IPS-NIHi7 (cell line): ENCODE measurements around the gene SLN.

Experiments
- DNase-seq: peaks from one replicate; pipeline ENCODE4 v3.0.0; 2012; ENCODE audit warnings: mixed read lengths; ENCODE audit errors: extremely low spot score

The SLN gene

DNA sequence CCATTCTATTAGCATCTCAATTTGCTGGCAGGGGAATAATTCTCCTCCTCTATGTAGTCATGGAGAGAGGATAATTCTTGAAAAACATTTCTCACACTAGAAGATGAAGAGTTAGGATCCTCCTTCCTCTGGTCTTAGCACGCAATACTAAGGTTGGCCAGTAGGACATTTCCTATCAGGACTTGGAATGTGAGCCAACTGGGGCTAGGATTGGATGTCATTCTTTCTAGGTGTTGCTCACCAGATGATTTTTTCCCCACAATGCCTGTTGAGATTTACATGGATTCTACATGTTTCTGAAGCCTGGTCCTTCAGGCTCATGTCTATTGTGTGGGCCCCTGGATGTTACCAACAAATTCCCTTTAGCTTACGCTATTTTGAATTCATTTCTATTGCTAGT, 28.0 kb downstream of the SLN start:
- peak; percentile 64 for DNase-seq

DNA sequence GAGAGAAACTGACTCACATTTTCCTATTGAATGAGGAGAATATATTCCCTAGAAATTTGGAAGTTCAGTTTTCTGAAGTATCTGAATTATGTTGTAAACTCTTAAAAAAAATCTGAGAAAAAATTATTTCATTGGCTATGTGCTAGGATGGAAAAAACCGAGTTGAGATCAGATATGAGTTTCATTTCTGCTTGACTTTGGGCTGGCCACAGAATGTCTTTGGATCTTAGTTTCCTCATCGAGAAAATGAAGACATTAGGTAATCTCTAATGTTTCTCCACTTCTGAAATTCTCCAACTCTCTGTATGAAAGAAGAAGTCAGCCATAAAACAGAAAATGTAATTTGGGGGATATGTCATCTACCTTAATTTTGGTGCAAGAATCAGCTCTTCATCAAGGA, 28.8 kb downstream of the SLN start:
- DNase-seq: no peak

DNA sequence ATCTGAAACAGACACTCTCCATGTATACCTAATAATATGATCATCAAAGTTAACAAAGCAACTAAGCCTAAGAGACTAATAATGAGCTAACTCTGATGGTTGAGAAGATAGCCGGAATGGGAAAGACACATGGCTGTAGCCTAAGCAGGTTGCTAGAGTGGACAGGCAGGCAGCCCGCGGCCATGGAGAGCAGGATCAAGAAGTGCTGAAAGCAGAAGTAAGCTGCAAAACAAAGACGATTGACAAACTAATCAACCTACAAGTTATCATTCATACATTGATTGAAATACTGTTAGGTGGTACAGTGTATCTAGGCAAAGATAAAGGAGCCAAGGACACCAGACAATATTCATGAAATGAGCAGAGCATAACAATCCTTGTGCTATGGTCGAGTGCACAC, 29.3 kb downstream of the SLN start:
- DNase-seq: no peak

DNA sequence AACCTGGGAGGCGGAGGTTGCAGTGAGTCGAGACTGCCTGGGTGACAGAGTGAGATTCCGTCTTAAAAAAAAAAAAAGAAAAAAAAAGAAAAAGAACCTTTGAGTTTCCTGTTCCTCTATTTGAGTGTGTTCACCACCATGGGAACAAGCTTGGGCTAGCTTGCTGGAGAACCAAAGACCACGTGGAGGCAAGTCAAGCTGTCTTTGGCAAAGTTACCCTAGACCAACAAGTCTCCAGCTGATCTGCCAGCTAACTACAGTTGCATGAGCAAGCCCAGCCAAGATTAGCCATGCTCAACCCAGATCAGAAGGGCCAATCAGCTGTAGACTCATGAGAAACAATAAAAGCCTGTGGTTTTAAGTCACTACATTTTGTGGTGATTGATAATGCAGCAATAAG, 29.7 kb downstream of the SLN start:
- DNase-seq: no peak

DNA sequence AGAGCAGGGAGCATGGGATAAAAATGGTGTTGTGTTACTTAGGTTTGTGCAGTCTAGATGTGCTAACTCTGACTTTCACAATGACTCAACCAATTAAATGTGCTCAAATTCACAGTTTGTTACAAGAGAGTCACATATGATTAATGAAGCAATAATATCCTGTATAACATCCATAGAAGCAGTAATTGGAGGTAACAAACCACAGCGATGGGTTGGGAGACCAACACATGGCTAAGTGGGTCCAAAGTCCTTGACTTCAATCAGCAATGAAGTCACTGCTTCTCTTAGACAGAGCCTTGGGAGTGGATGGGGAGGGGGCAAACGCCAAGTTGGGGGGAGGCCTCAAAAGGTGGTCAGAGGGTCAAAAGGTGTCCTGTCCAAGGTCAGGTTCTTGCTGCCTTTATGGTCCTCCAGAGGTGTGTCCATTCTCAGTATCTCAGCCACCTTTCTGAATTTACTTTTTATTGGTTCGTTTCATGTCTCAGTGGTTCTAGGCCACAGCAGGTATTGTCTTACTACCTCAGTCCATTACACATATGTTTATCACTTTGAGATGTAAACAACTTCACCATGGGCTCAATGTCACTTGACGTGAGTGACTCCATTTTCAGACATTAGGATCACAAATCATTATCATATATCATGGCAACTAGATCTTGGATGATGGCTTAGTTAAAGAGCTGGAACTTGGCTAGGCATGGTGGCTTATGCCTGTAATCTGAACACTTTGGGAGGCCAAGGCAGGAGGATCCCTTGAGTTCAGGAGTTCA, 32.4 kb downstream of the SLN start:
- DNase-seq: no peak

DNA sequence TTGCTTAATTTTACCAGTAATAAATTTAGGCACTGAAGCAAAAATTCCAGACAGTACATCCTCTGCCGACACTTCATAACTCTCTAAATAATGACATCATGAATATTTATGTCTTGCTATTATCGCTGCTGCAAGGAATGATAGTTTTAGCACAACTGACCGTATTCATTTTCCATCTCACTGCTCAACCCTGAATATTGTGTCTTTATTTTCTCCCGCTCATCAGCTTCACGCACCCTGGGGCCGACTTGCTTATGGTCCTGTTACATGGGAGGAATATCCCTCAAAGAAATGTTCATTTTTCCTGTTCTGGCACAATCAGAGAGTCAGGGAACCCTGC, 33.3 kb downstream of the SLN start:
- no peak for DNase-seq

DNA sequence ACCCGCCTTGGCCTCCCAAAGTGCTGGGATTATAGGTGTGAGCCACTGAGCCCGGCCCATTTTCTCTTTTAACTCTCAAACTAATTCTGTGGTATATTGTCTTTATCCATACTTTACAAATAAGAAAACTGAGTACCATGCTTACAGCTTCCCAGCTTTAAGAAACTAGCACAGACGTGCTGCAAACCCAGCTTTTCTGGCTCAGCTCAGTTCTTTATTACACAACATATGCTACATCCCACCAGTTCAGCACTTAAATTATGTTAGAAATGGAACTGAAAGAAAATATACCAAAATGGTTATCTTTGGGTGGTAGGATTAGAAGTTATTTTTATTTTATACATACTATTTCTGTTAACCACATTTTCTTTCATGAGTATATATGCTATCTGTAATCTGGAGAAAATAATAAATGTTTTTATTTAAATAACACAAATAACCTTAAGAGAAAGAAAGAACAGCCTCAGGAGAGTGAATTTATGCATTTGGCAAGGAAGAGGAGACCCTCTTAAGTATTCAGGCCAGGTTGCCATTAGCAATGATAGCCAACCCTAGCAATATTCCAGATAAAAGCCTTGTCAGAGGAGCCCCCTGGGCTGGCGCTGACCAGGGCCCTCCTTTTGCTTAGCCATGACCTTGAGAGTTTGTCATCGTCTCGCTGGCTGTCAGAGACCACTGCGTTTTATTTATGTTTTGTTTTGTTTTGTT, 33.8 kb downstream of the SLN start:
- no peak for DNase-seq

DNA sequence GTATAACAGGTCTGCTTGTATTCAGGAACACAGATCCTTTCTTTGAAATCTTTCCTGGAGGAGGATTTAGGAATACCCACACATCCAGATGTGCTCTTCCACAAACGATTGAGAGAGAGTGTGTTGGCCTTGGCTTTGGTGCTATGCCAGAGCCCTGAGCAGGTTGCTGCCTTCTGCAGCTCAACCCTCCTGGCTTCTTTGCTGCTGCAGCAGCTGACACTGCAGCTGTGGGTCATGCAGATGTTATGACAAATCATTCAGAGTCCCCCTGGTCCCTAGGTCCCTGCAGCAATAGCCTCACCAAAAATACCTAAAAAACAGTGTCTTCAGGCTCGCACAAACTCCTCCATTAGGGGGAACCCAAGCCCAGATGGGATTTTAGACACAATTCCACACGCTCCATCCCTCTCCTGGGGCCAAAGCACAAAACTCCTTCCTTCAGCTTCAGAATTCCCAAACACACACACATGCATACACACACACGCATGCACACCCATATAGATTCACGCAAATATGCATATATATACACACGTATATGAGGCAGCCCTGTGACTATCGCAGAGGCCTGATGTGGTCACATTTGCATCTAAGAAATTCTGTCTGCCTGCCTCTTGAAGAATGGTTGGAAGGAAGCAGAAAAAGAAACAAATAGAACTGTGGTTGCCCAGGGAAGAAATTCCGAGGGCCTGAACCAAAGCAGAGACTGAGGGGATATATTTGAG, 35.4 kb downstream of the SLN start:
- DNase-seq: peak; percentile 34

DNA sequence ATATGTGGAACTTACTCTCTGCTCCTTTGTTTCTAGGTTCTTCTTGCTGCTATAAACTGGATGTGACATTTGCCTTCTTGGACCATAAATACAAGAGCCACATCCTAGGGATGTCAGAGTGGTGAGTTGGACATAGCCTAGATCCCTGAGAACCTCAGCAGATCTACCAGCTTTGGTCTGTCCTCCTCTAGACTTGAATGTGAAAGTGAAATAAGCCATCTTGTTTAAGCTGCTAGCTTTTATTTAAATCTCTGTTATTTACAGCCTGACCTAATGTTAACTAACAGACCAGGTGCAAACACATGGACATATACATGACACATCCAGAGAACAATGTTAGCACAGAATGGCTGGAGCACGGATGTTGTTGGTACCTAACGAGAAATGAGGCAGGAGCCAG, 36.0 kb downstream of the SLN start:
- DNase-seq: no peak

DNA sequence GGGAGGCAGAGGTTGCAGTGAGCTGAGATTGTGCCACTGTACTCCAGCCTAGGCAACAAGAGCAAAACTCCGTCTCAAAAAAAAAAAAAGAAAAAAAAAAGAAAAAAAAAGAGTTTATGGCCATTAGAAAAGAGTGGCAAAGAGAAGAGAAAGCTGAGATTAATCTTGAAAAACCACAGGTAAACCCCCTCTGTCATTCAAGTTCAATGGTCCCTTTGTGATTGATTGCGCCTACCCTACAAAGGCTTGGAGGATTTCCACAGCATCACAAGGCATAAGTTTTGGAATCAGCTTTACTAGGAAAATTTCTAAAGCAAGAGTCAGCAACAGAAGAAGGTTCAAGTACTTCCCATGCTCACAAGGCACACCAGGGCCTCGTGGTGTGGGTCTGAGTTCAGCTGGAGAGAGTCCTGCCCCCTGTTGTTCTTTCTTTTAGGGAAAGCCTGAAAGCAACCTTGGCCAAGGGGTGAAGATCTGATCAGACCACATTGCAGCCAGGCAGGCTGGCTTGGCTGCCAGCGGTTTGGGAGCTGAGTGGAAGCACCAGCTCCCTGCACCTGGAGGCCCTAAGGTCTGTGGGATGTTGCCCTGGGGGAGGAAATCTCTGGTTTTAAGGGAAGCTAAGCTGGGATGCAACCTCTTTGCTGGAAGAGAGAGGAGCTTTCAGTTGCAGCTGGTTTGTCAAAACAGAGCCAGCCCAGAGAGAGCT, 41.8 kb downstream of the SLN start:
- DNase-seq: peak; percentile 23

DNA sequence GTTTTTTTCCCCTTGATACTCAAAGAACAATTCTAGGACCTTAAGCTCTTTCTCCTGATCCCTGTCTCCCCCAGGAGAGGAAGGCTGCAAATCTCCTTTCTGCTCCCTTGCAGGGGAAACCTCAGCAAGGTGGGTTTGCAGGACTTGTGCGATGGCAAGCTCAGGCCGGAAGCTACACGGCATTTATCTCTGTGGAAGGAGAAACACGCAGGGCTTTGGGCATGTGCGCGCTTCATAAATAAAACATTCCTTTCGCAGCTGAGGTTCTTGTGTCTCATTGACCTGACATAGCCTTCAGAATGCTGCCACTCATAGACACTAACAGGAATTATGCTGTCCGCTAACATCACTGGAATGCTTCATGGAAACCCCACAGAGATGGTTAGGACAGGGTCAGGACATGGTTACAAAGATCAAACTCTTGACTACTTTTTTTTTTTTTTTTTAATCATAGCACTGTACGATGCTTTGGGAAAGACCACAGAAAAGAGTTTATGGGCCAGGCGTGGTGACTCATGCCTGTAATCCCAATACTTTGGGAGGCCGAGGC, 42.6 kb downstream of the SLN start:
- DNase-seq: no peak

DNA sequence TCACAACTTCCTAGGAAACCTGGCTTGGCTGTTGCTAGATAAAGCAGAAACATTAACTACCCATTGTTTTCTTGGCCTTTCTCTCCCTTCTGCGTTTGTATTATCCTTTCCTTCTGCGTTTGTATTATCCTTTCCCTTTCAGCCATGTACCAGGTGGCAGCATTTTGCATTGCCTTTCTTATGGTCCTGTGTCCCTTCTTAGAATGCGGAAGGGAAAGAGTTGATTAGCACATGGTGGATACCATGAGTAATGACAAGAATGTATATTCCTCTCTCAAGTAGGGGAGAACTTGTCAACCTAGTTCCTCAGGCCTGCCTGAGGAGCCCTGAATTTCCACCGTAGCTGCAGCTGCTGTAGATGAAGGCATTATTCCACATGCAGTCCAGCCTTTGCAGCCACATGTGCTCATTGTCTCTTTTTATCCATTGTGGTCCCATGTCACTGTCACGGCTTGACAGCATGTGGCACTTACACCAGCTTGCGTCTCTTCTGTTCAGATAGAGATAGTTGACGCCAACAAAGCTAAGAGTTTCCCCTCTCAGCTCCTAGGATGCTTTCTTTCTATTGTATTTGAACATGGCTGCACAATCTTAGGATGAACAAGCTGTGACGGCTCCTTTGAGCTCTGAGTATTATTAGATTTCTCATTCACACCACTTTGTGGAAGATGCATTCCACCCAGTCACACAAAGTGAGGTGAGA, 44.8 kb downstream of the SLN start:
- DNase-seq: no peak

DNA sequence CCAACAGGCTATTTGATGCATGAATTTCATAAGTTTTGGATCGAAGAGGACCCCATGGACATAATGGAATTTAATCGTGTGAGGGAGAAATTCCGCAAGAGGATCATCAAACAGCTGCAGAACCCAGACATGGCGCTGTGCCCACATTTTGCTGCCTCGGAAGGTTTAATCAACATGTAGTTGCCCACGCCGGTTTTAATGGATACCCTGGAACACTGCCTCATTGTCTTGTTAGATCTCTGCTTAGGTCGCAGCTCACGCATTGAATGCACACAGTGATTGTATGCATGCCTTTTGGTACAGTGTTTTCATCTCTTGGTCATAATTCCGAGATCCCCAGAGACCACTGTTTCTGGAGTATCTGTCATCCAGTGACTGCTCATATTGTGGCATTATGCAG, 46.8 kb downstream of the SLN start:
- DNase-seq: no peak

DNA sequence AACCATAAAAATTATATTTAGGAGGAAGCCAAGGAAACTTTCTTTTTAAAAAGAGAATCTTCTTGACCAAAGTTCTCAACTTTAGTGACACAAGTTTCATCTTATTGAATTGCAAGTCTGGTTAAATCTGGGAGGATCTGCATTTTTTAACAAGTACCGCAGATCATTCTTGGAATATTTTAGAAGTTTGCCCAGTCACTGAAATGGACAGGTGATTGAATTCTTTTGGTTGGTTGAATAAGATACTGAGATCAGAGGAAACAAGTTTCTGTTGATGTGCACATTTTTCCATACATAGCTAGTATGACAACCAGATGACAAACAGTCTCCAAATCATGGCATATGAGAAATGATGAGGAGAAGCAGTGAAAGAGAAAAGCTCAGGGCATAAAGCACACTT, 50.2 kb downstream of the SLN start:
- DNase-seq: no peak

DNA sequence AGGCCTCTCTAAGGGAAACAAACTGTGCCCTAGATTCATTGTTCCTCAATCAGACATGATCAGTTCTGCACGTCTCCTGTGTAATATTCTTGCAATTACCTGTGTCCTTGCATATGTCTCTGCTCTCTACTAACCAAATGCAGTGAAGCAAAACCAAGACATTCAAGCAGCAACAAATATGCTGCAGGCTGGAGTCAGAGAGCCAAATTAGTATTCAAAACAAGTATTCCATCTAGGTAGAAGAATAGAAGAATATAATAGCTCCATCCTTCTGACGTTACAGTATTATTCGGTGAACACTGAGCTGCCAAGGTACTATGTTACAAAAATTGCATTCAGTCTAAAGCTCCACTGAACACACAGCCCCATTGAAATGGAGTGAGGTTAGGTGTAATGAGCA, 51.8 kb downstream of the SLN start:
- DNase-seq: no peak

DNA sequence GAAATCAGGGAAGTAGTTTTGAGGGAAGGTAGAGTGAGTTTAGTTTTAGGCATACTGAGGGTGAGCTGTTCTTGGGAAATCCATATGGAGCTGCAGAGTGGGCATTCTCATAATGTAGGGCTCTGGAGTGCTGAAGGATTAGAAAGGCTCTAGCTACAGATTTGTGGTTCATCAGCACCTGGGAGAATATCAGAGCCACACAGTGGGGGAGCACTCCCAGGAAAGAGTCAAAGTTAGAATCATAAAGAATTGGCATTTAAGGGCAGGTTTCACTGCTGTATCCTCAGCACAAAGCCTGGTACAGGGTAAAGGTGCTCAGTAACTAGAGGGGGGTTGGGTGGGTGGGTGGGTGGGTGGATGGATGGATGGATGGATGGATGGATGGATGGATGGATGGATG, 52.5 kb downstream of the SLN start:
- no peak for DNase-seq
